ENCODE measurements around the gene DCC. TPM values are rescaled to one million over a fixed set of nuclear protein-coding genes. Genes with fewer than 3 reads are reported as not detected.

DCC gene
- total and polyA plus RNA-seq, 2 experiments from 2014 or later = 0.53 to 0.73 TPM

GRCh38 chr18:52531836-52532235, 191.8 kb downstream of the DCC start (continued):
- TF ChIP-seq ZNF462 (CRISPR knock-in tag; IDR thresholded peaks at IDR 0.05) = no peak

- Mint-ChIP-seq H3K27ac (no peak overlapping the region), H3K9me3 (peaks cover 10% of the 10 kb centered on the region; the same call in 2 of the 3 replicates), H3K4me3 (no peak overlapping the region), H3K36me3 (ENCODE audit: low read depth) (no peaks in the 10 kb centered on the region), H3K4me1 (no peaks in the 10 kb centered on the region), H3K27me3 (ENCODE audit: insufficient read depth, low read depth, poor library complexity) (no peaks in the 10 kb centered on the region)
- Histone ChIP-seq H3K27ac (ENCODE audit: low read depth) (no peak overlapping the region), H3F3A (replicated peaks; ENCODE audit: low read depth) (no peaks in the 10 kb centered on the region), H3K27me3 (ENCODE audit: insufficient read depth) (no peaks in the 10 kb centered on the region), H4K20me1 (replicated peaks; ENCODE audit: insufficient read depth) (no peaks in the 10 kb centered on the region), H3K36me3 (ENCODE audit: insufficient read depth) (no peaks in the 10 kb centered on the region), H3K4me3 (no peak overlapping the region), H2AFZ (peak overlapping the region; percentile 86; the same call in 1 of the 2 replicates), H3K9me2 (ENCODE audit: insufficient read depth) (no peaks in the 10 kb centered on the region; the same call in 1 of the 2 replicates), H3K4me2 (no peak overlapping the region), H3K79me2 (replicated peaks; ENCODE audit: insufficient read depth) (no peaks in the 10 kb centered on the region), H3K4me1 (ENCODE audit: insufficient read depth) (no peaks in the 10 kb centered on the region; the same call in 1 of the 2 replicates)
- DNase-seq (ENCODE audit: low spot score) (no peak), ATAC-seq (no peak)
- TF ChIP-seq ZNF331 (CRISPR knock-in tag; IDR thresholded peaks at IDR 0.05; ENCODE audit: low read depth) (no peak), CTCF (conservative IDR thresholded peaks at IDR 0.05; ENCODE audit: low read depth in 2 of 2) (no peak), ZNF114 (CRISPR knock-in tag; IDR thresholded peaks at IDR 0.05) (no peak), REST (IDR thresholded peaks at IDR 0.05; ENCODE audit: unreplicated experiment) (no peak), STAT1 (IDR thresholded peaks at IDR 0.05; ENCODE audit: unreplicated experiment) (no peak)
Measured at GRCh38 chr18:52536039-52536438, 196.0 kb downstream of the DCC start.

All from GM23338 (cell line).